SJSA1 (cell line): ENCODE measurements around the gene CDH22. TPM values are rescaled to one million over a fixed set of nuclear protein-coding genes. Genes with fewer than 3 reads are reported as not detected.

Experiments
- DNase-seq, 2 experiments: peaks; one replicate each; pipeline ENCODE4 v3.0.0-alpha.2; 2015 to 2020; ENCODE audit warnings: low spot score in 2 of 2, low read depth in 1 of 2
- H3K27ac ChIP-seq: fragments of 250-450 bp; sonication (Bioruptor Pico); 2 replicates; pipeline ENCODE4 v1.5.1; 2020; ENCODE audit warnings: mild to moderate bottlenecking, moderate library complexity
- H3K27me3 ChIP-seq: fragments of 250-450 bp; sonication (Bioruptor Pico); replicated peaks from 2 replicates; pipeline ENCODE4 v1.5.1; 2020; ENCODE audit warnings: mild to moderate bottlenecking, moderate library complexity
- H3K36me3 ChIP-seq: fragments of 250-450 bp; sonication (Bioruptor Pico); 2 replicates; pipeline ENCODE4 v1.5.1; 2020; ENCODE audit warnings: mild to moderate bottlenecking
- H3K4me1 ChIP-seq: fragments of 250-450 bp; sonication (Bioruptor Pico); replicated peaks from 2 replicates; pipeline ENCODE4 v1.6.1; 2021; ENCODE audit warnings: mild to moderate bottlenecking
- H3K4me3 ChIP-seq: fragments of 250-450 bp; sonication (Bioruptor Pico); 2 replicates; pipeline ENCODE4 v1.5.1; 2020; ENCODE audit warnings: mild to moderate bottlenecking
- H3K9me3 ChIP-seq: fragments of 250-450 bp; sonication (Bioruptor Pico); replicated peaks from 2 replicates; pipeline ENCODE4 v1.5.1; 2020; ENCODE audit warnings: mild to moderate bottlenecking
- total RNA-seq: library from RNA; depleted of rRNA; stranded (reverse); fragments of >200 nt; shearing (Covaris generic); gene quantifications from 2 replicates; pipeline ENCODE4 v1.2.3, GENCODE V29; 2014

The CDH22 gene
- total RNA-seq, 1 experiment from 2014 or later = not detected

GRCh38 chr20:46157625-46158024 lies 150.7 kb downstream of the CDH22 start:
- no peak overlapping the region for H3K27ac ChIP-seq
- H3K4me3 ChIP-seq = no peak overlapping the region
- H3K4me1 ChIP-seq = no peaks in the 10 kb centered on the region
- H3K9me3 ChIP-seq = no peaks in the 10 kb centered on the region
- H3K36me3 ChIP-seq = no peaks in the 10 kb centered on the region
- no peak for DNase-seq
- peaks cover 47% of the 10 kb centered on the region for H3K27me3 ChIP-seq

- no peaks in the 10 kb centered on the region for H3K9me3 ChIP-seq
- H3K27me3 ChIP-seq = peaks cover 47% of the 10 kb centered on the region
- no peaks in the 10 kb centered on the region for H3K36me3 ChIP-seq
- H3K4me3 ChIP-seq = no peak overlapping the region
- no peak for DNase-seq
- no peak overlapping the region for H3K27ac ChIP-seq
- H3K4me1 ChIP-seq = no peaks in the 10 kb centered on the region
Observed at GRCh38 chr20:46157076-46157592, 151.2 kb downstream of the CDH22 start.

GRCh38 chr20:46156065-46156464 lies 152.2 kb downstream of the CDH22 start:
- Histone ChIP-seq H3K27ac (no peak overlapping the region), H3K36me3 (no peaks in the 10 kb centered on the region), H3K4me1 (no peaks in the 10 kb centered on the region), H3K4me3 (no peak overlapping the region), H3K9me3 (no peaks in the 10 kb centered on the region), H3K27me3 (peaks cover 52% of the 10 kb centered on the region)
- DNase-seq = no peak

- Histone ChIP-seq H3K27me3 (peaks cover 55% of the 10 kb centered on the region), H3K4me3 (no peak overlapping the region), H3K4me1 (no peaks in the 10 kb centered on the region), H3K36me3 (no peaks in the 10 kb centered on the region), H3K27ac (no peak overlapping the region), H3K9me3 (no peaks in the 10 kb centered on the region)
- no peak for DNase-seq
Observed at GRCh38 chr20:46154796-46155195, 153.5 kb downstream of the CDH22 start.

- Histone ChIP-seq H3K4me3 (no peak overlapping the region), H3K27me3 (peaks cover 55% of the 10 kb centered on the region), H3K4me1 (no peaks in the 10 kb centered on the region), H3K36me3 (no peaks in the 10 kb centered on the region), H3K27ac (no peak overlapping the region), H3K9me3 (no peaks in the 10 kb centered on the region)
- DNase-seq = no peak
Observed at GRCh38 chr20:46154305-46154704, 154.0 kb downstream of the CDH22 start.

- H3K4me3 ChIP-seq = no peak overlapping the region
- H3K27me3 ChIP-seq = peaks cover 45% of the 10 kb centered on the region
- H3K9me3 ChIP-seq = no peaks in the 10 kb centered on the region
- H3K27ac ChIP-seq = no peak overlapping the region
- H3K4me1 ChIP-seq = no peaks in the 10 kb centered on the region
- no peaks in the 10 kb centered on the region for H3K36me3 ChIP-seq
- DNase-seq = no peak
Observed at GRCh38 chr20:46152824-46153586, 155.3 kb downstream of the CDH22 start.

- Histone ChIP-seq H3K4me3 (no peak overlapping the region), H3K4me1 (no peaks in the 10 kb centered on the region), H3K27me3 (peaks cover 34% of the 10 kb centered on the region), H3K36me3 (no peaks in the 10 kb centered on the region), H3K27ac (no peak overlapping the region), H3K9me3 (no peaks in the 10 kb centered on the region)
- DNase-seq = no peak
Observed at GRCh38 chr20:46151936-46152335, 156.4 kb downstream of the CDH22 start.

GRCh38 chr20:46150943-46151342 lies 157.4 kb downstream of the CDH22 start:
- no peaks in the 10 kb centered on the region for H3K4me1 ChIP-seq
- H3K27ac ChIP-seq = no peak overlapping the region
- H3K27me3 ChIP-seq = peaks cover 24% of the 10 kb centered on the region
- H3K9me3 ChIP-seq = no peaks in the 10 kb centered on the region
- DNase-seq = no peak
- H3K36me3 ChIP-seq = no peaks in the 10 kb centered on the region
- no peak overlapping the region for H3K4me3 ChIP-seq

GRCh38 chr20:46148313-46149208 lies 159.7 kb downstream of the CDH22 start:
- DNase-seq = no peak
- H3K27me3 ChIP-seq = peaks cover 17% of the 10 kb centered on the region
- no peak overlapping the region for H3K27ac ChIP-seq
- no peak overlapping the region for H3K4me3 ChIP-seq
- no peaks in the 10 kb centered on the region for H3K9me3 ChIP-seq
- no peaks in the 10 kb centered on the region for H3K4me1 ChIP-seq
- H3K36me3 ChIP-seq = no peaks in the 10 kb centered on the region

- no peak for DNase-seq
- Histone ChIP-seq H3K27ac (no peak overlapping the region), H3K4me1 (no peaks in the 10 kb centered on the region), H3K27me3 (peaks cover 22% of the 10 kb centered on the region), H3K9me3 (no peaks in the 10 kb centered on the region), H3K4me3 (no peak overlapping the region), H3K36me3 (no peaks in the 10 kb centered on the region)
Observed at GRCh38 chr20:46145713-46146112, 162.6 kb downstream of the CDH22 start.

GRCh38 chr20:46144432-46145025 lies 163.8 kb downstream of the CDH22 start:
- no peak for DNase-seq
- Histone ChIP-seq H3K4me1 (no peaks in the 10 kb centered on the region), H3K9me3 (no peaks in the 10 kb centered on the region), H3K4me3 (no peak overlapping the region), H3K27me3 (peaks cover 30% of the 10 kb centered on the region), H3K27ac (no peak overlapping the region), H3K36me3 (no peaks in the 10 kb centered on the region)

- Histone ChIP-seq H3K9me3 (no peaks in the 10 kb centered on the region), H3K27me3 (peaks cover 47% of the 10 kb centered on the region), H3K36me3 (no peaks in the 10 kb centered on the region), H3K27ac (no peak overlapping the region), H3K4me1 (no peaks in the 10 kb centered on the region), H3K4me3 (no peak overlapping the region)
- DNase-seq = no peak
Observed at GRCh38 chr20:46142124-46142523, 166.2 kb downstream of the CDH22 start.

GRCh38 chr20:46139908-46140482 lies 168.3 kb downstream of the CDH22 start:
- Histone ChIP-seq H3K9me3 (no peaks in the 10 kb centered on the region), H3K36me3 (no peaks in the 10 kb centered on the region), H3K4me1 (no peaks in the 10 kb centered on the region), H3K27me3 (peaks cover 54% of the 10 kb centered on the region), H3K27ac (no peak overlapping the region), H3K4me3 (no peak overlapping the region)
- DNase-seq = no peak
